ENCODE results near the gene NLRP6. TPM values are rescaled to one million over a fixed set of nuclear protein-coding genes. Genes with fewer than 3 reads are reported as not detected.

Gene NLRP6
- total RNA-seq, 1 experiment from 2014 or later, result not detected

DNA sequence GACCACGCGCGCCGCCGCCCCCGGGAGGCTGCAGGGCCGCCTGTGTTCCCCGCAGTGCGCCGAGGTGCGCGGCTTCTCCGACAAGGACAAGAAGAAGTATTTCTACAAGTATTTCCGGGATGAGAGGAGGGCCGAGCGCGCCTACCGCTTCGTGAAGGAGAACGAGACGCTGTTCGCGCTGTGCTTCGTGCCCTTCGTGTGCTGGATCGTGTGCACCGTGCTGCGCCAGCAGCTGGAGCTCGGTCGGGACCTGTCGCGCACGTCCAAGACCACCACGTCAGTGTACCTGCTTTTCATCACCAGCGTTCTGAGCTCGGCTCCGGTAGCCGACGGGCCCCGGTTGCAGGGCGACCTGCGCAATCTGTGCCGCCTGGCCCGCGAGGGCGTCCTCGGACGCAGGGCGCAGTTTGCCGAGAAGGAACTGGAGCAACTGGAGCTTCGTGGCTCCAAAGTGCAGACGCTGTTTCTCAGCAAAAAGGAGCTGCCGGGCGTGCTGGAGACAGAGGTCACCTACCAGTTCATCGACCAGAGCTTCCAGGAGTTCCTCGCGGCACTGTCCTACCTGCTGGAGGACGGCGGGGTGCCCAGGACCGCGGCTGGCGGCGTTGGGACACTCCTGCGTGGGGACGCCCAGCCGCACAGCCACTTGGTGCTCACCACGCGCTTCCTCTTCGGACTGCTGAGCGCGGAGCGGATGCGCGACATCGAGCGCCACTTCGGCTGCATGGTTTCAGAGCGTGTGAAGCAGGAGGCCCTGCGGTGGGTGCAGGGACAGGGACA lies 2.7 kb downstream of the NLRP6 start:
- Mint-ChIP-seq H3K36me3 (ENCODE audit: insufficient read depth, unreplicated experiment) (no peaks in the 10 kb centered on the region), H3K4me1 (ENCODE audit: insufficient read depth, unreplicated experiment) (peaks cover 6% of the 10 kb centered on the region), H3K27ac (ENCODE audit: low read depth, unreplicated experiment) (no peak overlapping the region), H3K9me3 (ENCODE audit: unreplicated experiment) (no peaks in the 10 kb centered on the region), H3K27me3 (ENCODE audit: insufficient read depth, unreplicated experiment) (peaks cover 48% of the 10 kb centered on the region), H3K4me3 (ENCODE audit: unreplicated experiment) (no peak overlapping the region)
- TF ChIP-seq, protein P1, sequence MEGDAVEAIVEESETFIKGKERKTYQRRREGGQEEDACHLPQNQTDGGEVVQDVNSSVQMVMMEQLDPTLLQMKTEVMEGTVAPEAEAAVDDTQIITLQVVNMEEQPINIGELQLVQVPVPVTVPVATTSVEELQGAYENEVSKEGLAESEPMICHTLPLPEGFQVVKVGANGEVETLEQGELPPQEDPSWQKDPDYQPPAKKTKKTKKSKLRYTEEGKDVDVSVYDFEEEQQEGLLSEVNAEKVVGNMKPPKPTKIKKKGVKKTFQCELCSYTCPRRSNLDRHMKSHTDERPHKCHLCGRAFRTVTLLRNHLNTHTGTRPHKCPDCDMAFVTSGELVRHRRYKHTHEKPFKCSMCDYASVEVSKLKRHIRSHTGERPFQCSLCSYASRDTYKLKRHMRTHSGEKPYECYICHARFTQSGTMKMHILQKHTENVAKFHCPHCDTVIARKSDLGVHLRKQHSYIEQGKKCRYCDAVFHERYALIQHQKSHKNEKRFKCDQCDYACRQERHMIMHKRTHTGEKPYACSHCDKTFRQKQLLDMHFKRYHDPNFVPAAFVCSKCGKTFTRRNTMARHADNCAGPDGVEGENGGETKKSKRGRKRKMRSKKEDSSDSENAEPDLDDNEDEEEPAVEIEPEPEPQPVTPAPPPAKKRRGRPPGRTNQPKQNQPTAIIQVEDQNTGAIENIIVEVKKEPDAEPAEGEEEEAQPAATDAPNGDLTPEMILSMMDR (IDR thresholded peaks at IDR 0.05; ENCODE audit: unreplicated experiment), result no peak
- no TSS peak for BruUV-seq (replicated peaks)
- CTCF ChIA-PET, result interaction anchor here (1.1 to 1.6 kb wide), 2 partner anchors 37 to 38 kb away, joined by 3 to 4 read pairs; no protein-coding TSS in a partner anchor
- no peak for DNase-seq (ENCODE audit: unreplicated experiment)
- intact Hi-C loops (cut with micrococcal nuclease), result no loop called here
- POLR2A ChIA-PET, result interaction anchor here (0.7 kb wide), 1 partner anchor 44 kb away, joined by 4 read pairs; the partner anchor contains the start of genes PSMD13 and SIRT3

DNA sequence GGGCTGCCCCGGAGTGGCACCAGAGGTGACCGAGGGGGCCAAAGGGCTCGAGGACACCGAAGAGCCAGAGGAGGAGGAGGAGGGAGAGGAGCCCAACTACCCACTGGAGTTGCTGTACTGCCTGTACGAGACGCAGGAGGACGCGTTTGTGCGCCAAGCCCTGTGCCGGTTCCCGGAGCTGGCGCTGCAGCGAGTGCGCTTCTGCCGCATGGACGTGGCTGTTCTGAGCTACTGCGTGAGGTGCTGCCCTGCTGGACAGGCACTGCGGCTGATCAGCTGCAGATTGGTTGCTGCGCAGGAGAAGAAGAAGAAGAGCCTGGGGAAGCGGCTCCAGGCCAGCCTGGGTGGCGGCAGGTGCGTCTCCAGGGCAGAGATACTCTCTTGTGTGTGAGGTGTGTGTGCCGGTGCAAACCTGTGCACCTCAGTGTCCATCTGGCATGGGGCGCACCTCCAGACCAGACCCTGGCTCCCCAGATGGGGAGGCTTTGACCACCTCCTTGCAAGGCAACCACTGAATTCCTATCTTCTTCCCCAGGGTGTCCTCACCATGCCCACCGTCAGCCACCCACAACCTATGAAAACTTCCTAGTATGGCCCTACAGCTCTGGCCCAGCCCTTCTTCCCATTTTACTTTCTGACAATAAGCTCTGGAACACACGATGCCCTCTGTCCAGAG lies 3.4 kb downstream of the NLRP6 start:
- intact Hi-C loops (cut with micrococcal nuclease), result no loop called here
- no peak overlapping the region for H3K4me3 Mint-ChIP-seq (ENCODE audit: unreplicated experiment)
- peaks cover 41% of the 10 kb centered on the region for H3K27me3 Mint-ChIP-seq (ENCODE audit: insufficient read depth, unreplicated experiment)
- BruUV-seq (replicated peaks), result no TSS peak
- H3K36me3 Mint-ChIP-seq (ENCODE audit: insufficient read depth, unreplicated experiment), result no peaks in the 10 kb centered on the region
- ChIA-PET POLR2A (no interaction called here), CTCF (interaction anchor here (0.6 to 1.6 kb wide), 3 partner anchors 36 to 81 kb away, joined by 3 to 4 read pairs (median 3); no protein-coding TSS in a partner anchor)
- TF ChIP-seq, protein P1 (IDR thresholded peaks at IDR 0.05; ENCODE audit: unreplicated experiment), result no peak
- no peak for DNase-seq (ENCODE audit: unreplicated experiment)
- H3K4me1 Mint-ChIP-seq (ENCODE audit: insufficient read depth, unreplicated experiment), result peaks cover 6% of the 10 kb centered on the region
- no peaks in the 10 kb centered on the region for H3K9me3 Mint-ChIP-seq (ENCODE audit: unreplicated experiment)
- no peak overlapping the region for H3K27ac Mint-ChIP-seq (ENCODE audit: low read depth, unreplicated experiment)

DNA sequence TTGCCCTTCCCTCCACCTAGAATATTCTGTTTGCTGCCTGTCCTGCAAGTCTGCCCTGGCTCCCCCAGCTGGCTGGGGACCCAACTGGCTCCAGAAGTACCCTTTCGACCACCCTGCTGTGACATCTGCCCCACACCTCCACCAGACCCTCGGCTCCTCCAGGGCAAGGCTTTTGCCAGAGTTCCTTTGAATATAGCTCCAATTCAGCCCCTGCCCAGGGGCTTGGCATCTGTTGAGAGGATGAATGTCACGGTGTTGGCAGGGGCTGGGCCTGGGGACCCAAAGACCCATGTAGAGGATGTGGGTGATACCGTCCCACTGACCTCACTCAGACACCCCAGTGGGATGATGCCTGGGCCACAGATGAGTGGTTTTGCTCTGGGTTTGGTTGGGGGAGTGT lies 4.0 kb downstream of the NLRP6 start:
- POLR2A ChIA-PET, result no interaction called here
- intact Hi-C loops (cut with micrococcal nuclease), result no loop called here
- TF ChIP-seq, protein P1 (IDR thresholded peaks at IDR 0.05; ENCODE audit: unreplicated experiment), result no peak
- H3K4me3 Mint-ChIP-seq (ENCODE audit: unreplicated experiment), result no peak overlapping the region
- no TSS peak for BruUV-seq (replicated peaks)
- peaks cover 41% of the 10 kb centered on the region for H3K27me3 Mint-ChIP-seq (ENCODE audit: insufficient read depth, unreplicated experiment)
- CTCF ChIA-PET, result interaction anchor here (0.6 to 2.2 kb wide), 3 partner anchors 32 to 81 kb away, joined by 3 to 12 read pairs (median 3); no protein-coding TSS in a partner anchor
- H3K36me3 Mint-ChIP-seq (ENCODE audit: insufficient read depth, unreplicated experiment), result no peaks in the 10 kb centered on the region
- DNase-seq (ENCODE audit: unreplicated experiment), result no peak
- no peaks in the 10 kb centered on the region for H3K9me3 Mint-ChIP-seq (ENCODE audit: unreplicated experiment)
- peaks cover 6% of the 10 kb centered on the region for H3K4me1 Mint-ChIP-seq (ENCODE audit: insufficient read depth, unreplicated experiment)
- no peak overlapping the region for H3K27ac Mint-ChIP-seq (ENCODE audit: low read depth, unreplicated experiment)
